ENCODE measurements around the gene DCTPP1.
"Not testable (repeated sequence)": the region's sequence is repeated elsewhere in the genome, so short reads cannot be mapped to it uniquely, and the experiment has no call there.

Gene DCTPP1

GRCh38 chr16:30409125-30410060 is 20.4 kb downstream of the DCTPP1 start:
- DNase-seq: peak; percentile 73

- no peak for DNase-seq
These were observed 21.9 kb downstream of the DCTPP1 start for GRCh38 chr16:30407804-30408534.

GRCh38 chr16:30407102-30407803 is 22.6 kb downstream of the DCTPP1 start, which contains the start of gene ZNF771:
TSS of gene ZNF771 (plus strand) at chr16:30407606. CDS start at chr16:30408054, 448 bp downstream.
- peak; percentile 69 for DNase-seq

GRCh38 chr16:30406795-30407101 is 23.1 kb downstream of the DCTPP1 start:
- DNase-seq: no peak

DNA sequence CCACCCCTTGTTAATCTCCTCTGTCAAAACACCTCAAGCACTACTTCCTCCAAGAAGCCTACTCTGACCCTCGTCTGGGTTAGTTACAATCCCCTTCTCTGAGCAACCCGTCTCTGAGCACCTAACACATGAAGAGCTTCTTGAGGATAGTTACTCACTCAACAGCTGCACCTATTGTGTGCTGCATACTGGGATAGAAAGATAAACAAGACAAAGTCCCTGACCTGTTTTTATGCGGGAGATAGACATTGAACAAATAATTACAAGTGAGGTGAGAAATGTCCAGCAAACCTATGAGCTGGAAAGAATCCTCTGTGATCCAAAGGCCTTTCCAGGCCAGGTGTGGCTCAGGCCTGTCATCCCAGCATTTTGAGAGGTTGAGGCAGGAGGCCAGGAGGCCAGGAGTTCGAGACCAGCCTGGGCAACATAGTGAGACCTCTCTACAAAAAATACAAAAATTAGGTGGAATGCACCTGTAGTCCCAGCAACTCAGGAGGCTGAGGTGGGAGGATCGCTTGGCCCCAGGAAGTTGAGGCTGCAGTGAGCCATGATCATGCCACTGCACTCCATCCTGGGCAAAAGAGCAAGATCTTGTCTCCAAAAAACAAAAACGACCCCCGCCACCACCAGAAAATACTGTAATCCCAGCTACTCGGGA is 27.9 kb downstream of the DCTPP1 start:
- no peak for DNase-seq

- no peak for DNase-seq
These were observed 30.2 kb downstream of the DCTPP1 start for GRCh38 chr16:30399435-30400186.

DNA sequence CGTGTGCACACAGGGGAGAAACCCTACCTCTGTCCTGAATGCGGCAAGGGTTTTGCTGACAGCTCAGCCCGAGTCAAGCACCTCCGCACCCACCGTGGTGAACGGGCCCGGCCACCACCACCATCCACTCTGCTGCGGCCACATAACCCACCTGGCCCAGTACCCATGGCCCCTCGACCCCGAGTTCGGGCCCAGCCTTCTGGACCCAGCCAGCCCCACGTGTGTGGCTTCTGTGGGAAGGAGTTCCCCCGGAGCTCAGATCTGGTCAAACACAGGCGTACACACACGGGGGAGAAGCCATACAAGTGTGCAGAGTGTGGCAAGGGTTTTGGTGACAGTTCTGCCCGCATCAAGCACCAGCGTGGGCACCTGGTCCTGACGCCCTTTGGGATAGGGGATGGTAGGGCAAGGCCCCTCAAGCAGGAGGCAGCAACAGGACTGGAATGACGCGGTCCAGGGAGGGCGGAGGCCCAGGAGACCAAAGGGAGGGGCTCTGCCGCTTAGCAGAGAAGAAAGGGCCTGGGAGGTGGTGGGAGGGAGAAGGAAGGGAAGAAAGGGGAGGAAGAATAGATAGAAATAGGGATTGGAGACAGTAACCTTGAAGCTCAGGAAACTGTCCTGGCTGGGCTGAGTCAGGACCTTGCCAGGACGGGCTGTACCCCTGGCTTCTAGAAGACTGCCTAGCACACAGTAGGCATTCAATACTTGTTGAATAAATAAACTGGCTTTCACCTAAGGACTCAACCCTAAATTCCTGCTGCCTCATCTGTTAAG is 31.0 kb downstream of the DCTPP1 start:
- no peak for DNase-seq

DNA sequence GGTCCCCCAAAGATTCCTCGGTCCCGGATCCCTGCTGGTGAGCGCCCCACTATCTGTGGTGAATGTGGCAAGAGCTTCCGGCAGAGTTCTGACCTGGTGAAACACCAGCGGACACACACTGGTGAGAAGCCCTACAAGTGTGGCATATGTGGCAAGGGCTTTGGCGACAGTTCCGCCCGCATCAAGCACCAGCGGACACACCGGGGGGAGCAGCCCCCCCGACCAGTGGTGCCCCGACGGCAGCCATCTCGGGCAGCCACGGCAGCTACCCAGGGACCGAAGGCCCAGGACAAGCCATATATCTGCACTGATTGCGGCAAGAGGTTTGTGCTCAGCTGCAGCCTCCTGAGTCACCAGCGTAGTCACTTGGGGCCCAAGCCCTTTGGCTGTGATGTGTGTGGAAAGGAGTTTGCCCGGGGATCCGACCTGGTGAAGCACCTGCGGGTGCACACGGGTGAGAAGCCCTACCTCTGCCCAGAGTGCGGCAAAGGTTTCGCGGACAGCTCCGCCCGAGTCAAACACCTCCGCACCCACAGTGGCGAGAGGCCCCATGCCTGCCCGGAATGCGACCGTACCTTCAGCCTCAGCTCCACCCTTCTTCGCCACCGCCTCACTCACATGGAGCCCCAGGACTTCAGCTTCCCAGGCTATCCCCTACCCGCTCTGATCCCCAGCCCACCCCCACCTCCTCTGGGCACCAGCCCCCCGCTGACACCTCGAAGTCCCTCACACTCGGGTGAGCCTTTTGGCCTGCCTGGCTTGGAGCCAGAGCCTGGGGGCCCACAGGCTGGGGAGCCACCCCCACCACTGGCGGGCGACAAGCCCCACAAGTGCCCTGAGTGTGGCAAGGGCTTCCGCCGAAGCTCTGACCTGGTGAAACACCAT is 31.8 kb downstream of the DCTPP1 start:
- no peak for DNase-seq

GRCh38 chr16:30397056-30397455 is 32.8 kb downstream of the DCTPP1 start:
- DNase-seq: no peak

GRCh38 chr16:30396627-30397026 is 33.2 kb downstream of the DCTPP1 start:
- not testable (repeated sequence) for DNase-seq

DNA sequence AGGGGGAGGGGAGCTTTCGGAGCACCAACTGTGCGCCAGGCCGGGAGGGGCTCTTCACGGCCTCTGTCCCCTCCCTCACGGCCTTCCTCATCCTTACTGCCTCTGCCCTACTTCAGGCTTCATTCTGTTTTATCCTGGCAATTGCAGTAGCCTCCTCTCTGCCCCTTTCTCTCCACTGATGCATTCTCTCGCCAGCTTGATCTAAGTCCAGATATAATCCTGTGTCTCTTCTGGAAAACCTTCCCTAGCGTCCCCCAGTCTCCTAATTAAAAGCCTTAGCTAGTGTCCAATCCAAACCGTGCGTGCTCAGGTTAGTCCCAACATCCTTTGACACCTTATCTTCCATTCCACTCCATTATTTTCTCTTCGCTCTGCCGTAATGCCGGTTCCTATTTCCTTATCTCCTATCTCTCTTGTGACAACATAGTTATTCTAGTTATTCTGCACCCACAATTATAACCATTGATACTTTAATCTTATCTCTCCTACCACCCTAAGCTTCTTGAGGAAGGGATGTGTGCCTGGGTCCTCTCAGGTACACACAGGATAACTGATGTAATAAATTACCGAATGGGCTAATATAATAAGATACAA is 33.7 kb downstream of the DCTPP1 start:
- no peak for DNase-seq

DNA sequence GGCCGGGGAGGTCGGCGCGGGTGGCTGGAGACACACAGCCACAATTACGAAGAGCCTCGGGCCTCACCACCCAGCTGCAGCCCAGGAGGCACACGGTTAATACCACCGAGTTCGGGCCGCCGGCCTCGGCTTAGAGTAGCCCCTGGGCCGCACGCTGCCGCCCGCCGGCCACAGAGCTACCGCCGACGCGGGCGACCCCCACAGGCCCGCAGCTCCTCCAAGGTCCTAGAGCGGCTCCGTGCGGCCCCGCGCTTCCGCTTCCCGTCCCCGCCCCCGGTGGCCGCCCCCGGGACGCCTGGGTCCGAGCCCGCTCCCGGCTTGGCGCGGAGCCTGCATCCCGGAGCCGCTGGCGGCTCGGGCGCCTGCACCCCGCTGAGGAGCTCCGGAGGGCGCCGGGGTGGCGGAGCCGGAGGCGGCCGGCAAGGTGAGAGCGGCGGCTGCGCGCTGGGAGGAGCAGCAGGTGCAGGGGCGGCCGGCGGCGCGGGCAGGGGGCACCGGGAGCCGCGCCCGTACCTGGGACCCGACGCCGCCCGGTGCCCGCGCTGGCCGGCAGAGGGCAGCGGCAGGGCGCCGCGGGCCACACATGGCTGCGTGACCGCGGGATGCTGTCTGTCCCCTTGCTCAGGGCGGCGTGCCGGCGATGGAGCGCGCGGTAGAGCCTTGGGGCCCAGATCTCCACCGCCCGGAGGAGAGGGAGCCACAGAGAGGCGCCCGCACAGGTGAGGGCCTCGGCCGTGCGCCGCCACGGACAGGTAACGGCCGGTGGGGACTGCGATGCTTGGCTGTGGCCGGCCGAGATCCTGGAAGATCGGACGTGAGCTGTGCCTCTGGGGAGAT is 34.5 kb downstream of the DCTPP1 start, which contains the start of gene ZNF48:
Gene ZNF48 (plus strand): TSS at position 266 of the 837 bp plus-strand sequence. CDS start 375 bp downstream, at position 641.
- peak; percentile 45 for DNase-seq

- DNase-seq: no peak
These were observed 35.2 kb downstream of the DCTPP1 start for GRCh38 chr16:30394592-30395154.

DNA sequence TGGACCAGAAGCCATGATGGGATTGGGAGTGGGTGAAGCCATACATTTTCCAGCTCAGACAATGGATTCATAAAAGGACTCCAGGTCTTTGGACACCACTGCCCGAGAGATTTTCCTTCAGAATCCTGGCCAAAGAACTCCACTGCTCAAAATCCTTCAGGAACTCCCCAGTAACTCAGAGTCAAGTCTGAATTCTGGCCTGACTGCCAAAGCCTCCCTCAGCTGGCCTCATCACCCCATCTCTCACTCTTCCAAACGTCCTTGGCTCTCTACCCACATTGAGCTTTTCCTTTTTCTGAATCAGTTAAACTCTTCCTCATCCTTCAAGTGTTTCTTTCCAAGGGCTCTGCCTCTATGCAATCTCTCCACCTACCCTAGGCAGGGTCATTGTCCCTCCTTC is 46.3 kb downstream of the DCTPP1 start:
- DNase-seq: no peak

GRCh38 chr16:30382111-30382881 is 47.5 kb downstream of the DCTPP1 start, which contains the start of gene SEPTIN1:
TSS of gene SEPTIN1 (minus strand) at chr16:30382561. CDS start at chr16:30382542, 19 bp downstream.
- DNase-seq: no peak

- no peak for DNase-seq
These were observed 48.4 kb downstream of the DCTPP1 start for GRCh38 chr16:30381291-30382041.

DNA sequence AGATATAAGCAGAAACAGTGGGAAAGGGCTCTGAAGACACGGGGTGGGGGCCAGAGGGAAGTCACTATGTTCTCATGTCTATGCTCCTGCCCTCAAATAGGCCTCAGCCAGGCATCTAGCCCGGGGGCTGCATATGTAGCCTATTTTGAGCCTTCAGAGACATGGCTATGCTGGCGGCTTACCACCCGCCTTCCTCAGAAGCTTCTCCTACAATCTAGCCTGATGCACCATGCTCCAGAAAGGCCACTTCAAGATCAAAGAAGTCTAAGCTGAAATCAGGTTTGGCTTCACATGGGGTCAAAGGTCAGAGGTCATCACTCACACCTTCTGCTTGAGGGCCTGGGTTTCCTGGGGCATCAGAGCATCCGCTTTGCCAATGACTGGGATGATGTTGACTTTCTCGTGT is 49.0 kb downstream of the DCTPP1 start:
- no peak for DNase-seq

All from amniotic stem cell (primary cell).